Thoracic aorta (tissue), 2 donors: ENCODE data around the gene MYO10. TPM values are rescaled to one million over a fixed set of nuclear protein-coding genes. Genes with fewer than 3 reads are reported as not detected.

ENCODE experiments used
- ATAC-seq: fragments of 150-250 bp; one replicate; pipeline ENCODE4 v1.8.0; 2017; ENCODE audit warnings: low read depth; ENCODE audit not compliant: insufficient number of reproducible peaks, low FRiP score
- DNase-seq: peaks from one replicate; pipeline ENCODE4 v3.0.0-alpha.2; 2020; ENCODE audit warnings: low spot score
- H3K27ac ChIP-seq, 2 donors: fragments of 200-600 bp; sonication (generic); 1 replicate in 1 of 2; 2 replicates in 1 of 2; pipeline ENCODE4 v1.5.1; 2016; ENCODE audit warnings: mild to moderate bottlenecking in 2 of 2, moderate library complexity in 2 of 2
- H3K27me3 ChIP-seq: fragments of 200-600 bp; sonication (generic); replicated peaks from 2 replicates; pipeline ENCODE4 v1.6.0; 2016; ENCODE audit warnings: mild to moderate bottlenecking; ENCODE audit not compliant: insufficient read depth
- H3K36me3 ChIP-seq: fragments of 200-600 bp; sonication (generic); one replicate; pipeline ENCODE4 v1.5.1; 2016
- H3K4me1 ChIP-seq, 2 donors: fragments of 200-600 bp; sonication (generic); 1 replicate in 1 of 2; 2 replicates in 1 of 2; pipeline versions ENCODE4 v1.5.1 to v1.6.0; 2016; ENCODE audit warnings: low read depth in 2 of 2, mild to moderate bottlenecking in 1 of 2; ENCODE audit not compliant: control insufficient read depth in 1 of 2
- H3K4me3 ChIP-seq: fragments of 200-600 bp; sonication (generic); 2 replicates; pipeline ENCODE4 v1.5.1; 2016; ENCODE audit warnings: mild to moderate bottlenecking
- H3K9me3 ChIP-seq: fragments of 200-600 bp; sonication (generic); 2 replicates; pipeline ENCODE4 v1.5.1; 2016
- total RNA-seq, 2 donors: library from RNA; depleted of rRNA; stranded (reverse); fragments of >200 nt; gene quantifications; one replicate each; pipeline versions ENCODE4 v1.1.0 to v1.2.3, GENCODE V29; 2016
- TF ChIP-seq, protein P1 (sequence below): fragments of 200-600 bp; sonication (generic); IDR thresholded peaks from one replicate; pipeline ENCODE4 v1.5.1; 2019; ENCODE audit warnings: antibody characterized with exemption

MYO10 gene
- total RNA-seq, 2 donors from 2014 or later: 11.4 to 41.7 TPM

DNA sequence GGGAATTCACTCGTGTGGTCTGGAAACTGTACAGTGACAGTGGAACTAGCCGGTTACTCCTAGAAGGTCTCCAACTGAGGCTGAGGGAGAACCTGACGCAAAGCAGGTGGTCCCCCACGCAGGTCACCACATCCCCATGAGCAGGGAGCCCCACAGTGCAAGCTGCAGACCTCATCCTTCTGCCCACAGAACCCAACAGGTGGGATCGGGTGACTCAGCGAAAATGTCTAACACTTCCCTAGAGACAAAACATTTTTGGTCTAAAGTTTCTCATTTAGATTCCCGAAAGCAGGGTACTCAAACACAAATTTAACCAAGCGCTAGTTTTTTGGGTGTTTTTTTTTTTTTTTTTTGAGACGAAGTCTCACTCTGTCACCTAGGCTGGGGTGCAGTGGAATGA, 256.9 kb downstream of the MYO10 start:
- Histone ChIP-seq H3K4me3 (no peak overlapping the region), H3K27ac (no peak overlapping the region), H3K4me1 (no peaks in the 10 kb centered on the region), H3K36me3 (no peaks in the 10 kb centered on the region), H3K27me3 (no peaks in the 10 kb centered on the region), H3K9me3 (no peaks in the 10 kb centered on the region)
- ATAC-seq: no peak
- TF ChIP-seq, protein P1, sequence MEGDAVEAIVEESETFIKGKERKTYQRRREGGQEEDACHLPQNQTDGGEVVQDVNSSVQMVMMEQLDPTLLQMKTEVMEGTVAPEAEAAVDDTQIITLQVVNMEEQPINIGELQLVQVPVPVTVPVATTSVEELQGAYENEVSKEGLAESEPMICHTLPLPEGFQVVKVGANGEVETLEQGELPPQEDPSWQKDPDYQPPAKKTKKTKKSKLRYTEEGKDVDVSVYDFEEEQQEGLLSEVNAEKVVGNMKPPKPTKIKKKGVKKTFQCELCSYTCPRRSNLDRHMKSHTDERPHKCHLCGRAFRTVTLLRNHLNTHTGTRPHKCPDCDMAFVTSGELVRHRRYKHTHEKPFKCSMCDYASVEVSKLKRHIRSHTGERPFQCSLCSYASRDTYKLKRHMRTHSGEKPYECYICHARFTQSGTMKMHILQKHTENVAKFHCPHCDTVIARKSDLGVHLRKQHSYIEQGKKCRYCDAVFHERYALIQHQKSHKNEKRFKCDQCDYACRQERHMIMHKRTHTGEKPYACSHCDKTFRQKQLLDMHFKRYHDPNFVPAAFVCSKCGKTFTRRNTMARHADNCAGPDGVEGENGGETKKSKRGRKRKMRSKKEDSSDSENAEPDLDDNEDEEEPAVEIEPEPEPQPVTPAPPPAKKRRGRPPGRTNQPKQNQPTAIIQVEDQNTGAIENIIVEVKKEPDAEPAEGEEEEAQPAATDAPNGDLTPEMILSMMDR: no peak
- DNase-seq: no peak

GRCh38 chr5:16675806-16676205, 260.3 kb downstream of the MYO10 start:
- Histone ChIP-seq H3K36me3 (no peaks in the 10 kb centered on the region), H3K9me3 (no peaks in the 10 kb centered on the region), H3K27ac (no peak overlapping the region), H3K4me1 (no peaks in the 10 kb centered on the region), H3K27me3 (no peaks in the 10 kb centered on the region), H3K4me3 (no peak overlapping the region)
- no peak for ATAC-seq
- TF ChIP-seq, protein P1: no peak
- DNase-seq: no peak

- no peaks in the 10 kb centered on the region for H3K9me3 ChIP-seq
- no peaks in the 10 kb centered on the region for H3K4me1 ChIP-seq
- no peaks in the 10 kb centered on the region for H3K36me3 ChIP-seq
- no peak for DNase-seq
- ATAC-seq: no peak
- H3K27me3 ChIP-seq: no peaks in the 10 kb centered on the region
- TF ChIP-seq, protein P1: no peak
- no peak overlapping the region for H3K27ac ChIP-seq
- no peak overlapping the region for H3K4me3 ChIP-seq
These were observed 261.3 kb downstream of the MYO10 start for GRCh38 chr5:16674750-16675149.

DNA sequence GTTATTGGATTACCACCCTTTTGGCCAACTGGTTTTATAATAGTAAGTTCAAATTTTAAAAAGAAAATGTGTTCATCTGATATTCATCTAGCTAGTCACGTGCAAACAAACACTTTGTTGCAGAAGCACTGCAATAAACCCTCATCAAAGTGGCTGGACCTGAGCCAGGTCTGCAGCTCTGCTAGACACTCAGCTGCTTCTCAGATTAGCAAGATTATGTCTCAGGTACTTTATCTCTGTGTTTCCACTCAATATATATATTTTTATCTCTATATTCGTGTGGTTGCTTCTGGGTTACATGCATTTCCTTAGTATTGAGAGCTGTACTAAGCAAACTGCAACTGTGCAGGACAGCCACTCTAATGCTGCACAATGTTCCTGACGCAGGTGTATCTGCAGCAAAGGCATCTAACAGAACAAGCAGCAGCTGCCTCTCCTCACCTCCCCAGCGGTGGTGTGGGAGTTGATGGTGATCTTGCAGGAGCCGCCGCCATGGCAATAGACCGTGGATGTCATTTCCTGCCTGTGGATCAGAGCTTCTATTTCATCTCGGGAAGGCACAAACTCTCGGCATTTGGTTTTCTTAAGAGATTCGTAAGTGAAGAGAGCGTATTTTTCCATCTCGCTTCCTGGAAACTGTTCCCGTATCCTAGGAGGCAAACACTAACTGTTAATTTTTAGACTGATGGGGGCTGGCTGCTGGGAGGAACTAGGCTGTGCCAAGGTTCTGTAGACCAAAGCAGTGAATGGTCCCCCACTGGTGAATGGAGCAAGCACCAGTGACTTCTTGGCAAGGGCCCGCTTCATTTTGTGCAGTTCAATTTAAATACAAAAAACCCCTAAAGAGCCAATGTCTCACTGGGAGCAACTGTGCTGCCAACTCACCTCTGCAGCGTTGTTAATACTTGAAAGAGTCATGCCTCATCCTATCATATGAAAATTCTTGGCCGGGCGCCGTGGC, 262.6 kb downstream of the MYO10 start:
- Histone ChIP-seq H3K4me1 (no peaks in the 10 kb centered on the region), H3K27ac (no peak overlapping the region), H3K9me3 (no peaks in the 10 kb centered on the region), H3K36me3 (no peaks in the 10 kb centered on the region), H3K4me3 (no peak overlapping the region), H3K27me3 (no peaks in the 10 kb centered on the region)
- TF ChIP-seq, protein P1: no peak
- DNase-seq (no peak), ATAC-seq (no peak)

- H3K27ac ChIP-seq: no peak overlapping the region
- no peaks in the 10 kb centered on the region for H3K9me3 ChIP-seq
- H3K4me3 ChIP-seq: no peak overlapping the region
- H3K36me3 ChIP-seq: no peaks in the 10 kb centered on the region
- no peak for DNase-seq
- H3K27me3 ChIP-seq: no peaks in the 10 kb centered on the region
- TF ChIP-seq, protein P1: no peak
- no peaks in the 10 kb centered on the region for H3K4me1 ChIP-seq
- no peak for ATAC-seq
These were observed 264.9 kb downstream of the MYO10 start for GRCh38 chr5:16671208-16671607.
